LoVo (cell line): Measurements from ENCODE around the gene GGA2.
"Not testable (repeated sequence)": the region's sequence is repeated elsewhere in the genome, so short reads cannot be mapped to it uniquely, and the experiment has no call there.

Source experiments
- DNase-seq: peaks from one replicate; pipeline ENCODE4 v3.0.0-alpha.2; 2016; ENCODE audit warnings: low spot score

The GGA2 gene

GRCh38 chr16:23510164-23510914 lies at the start of gene GGA2:
GGA2 (minus strand) TSS chr16:23510494; CDS start chr16:23510411, 83 bp downstream.
- DNase-seq: peak; percentile 85

DNA sequence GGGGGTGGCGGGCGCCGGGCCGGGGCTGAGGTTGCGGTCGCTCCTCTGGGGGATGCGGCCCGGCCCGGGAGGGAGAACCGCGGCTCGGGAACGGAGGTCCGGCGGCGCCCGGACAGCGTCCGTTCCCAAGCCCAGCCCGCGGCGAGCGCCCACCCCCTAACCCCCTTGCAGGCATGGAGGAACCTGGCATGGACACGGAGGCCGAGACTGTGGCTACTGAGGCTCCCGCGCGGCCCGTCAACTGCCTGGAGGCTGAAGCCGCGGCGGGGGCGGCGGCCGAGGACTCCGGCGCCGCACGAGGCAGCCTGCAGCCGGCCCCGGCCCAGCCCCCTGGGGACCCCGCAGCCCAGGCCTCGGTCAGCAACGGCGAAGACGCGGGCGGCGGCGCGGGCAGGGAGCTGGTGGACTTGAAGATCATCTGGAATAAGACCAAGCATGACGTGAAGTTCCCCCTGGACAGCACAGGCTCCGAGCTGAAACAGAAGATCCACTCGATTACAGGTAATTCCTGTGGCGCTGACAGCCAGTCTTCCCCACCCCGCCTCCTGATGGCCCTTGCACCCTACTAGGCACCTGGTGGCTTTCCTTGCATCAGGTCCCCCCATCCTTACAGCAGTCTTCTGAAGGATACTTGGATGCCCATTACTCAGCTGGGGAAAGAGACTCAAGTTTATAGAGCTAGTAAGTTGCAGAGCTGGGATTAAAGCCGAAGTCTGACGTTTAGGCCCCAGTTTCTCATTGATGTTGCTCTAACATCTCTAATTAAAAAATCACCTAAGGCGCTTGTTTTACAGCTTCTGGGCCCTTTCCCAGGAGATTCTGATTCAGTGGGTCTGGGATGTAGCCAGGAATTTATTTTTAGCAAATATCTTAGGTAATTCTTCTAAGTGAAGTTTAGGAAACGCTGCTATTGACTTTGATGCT lies 47.7 kb upstream of the GGA2 start:
- DNase-seq: peak; percentile 5

GRCh38 chr16:23556881-23557778 lies 46.8 kb upstream of the GGA2 start, which contains the start of the genes EARS2 and UBFD1:
EARS2 (minus strand) TSS chr16:23557350; CDS start chr16:23557343, 7 bp downstream.
UBFD1 (plus strand) TSS chr16:23557727; CDS start chr16:23557743, 16 bp downstream.
- peak; percentile 97 for DNase-seq

GRCh38 chr16:23554536-23554935 lies 44.2 kb upstream of the GGA2 start:
- DNase-seq: no peak

DNA sequence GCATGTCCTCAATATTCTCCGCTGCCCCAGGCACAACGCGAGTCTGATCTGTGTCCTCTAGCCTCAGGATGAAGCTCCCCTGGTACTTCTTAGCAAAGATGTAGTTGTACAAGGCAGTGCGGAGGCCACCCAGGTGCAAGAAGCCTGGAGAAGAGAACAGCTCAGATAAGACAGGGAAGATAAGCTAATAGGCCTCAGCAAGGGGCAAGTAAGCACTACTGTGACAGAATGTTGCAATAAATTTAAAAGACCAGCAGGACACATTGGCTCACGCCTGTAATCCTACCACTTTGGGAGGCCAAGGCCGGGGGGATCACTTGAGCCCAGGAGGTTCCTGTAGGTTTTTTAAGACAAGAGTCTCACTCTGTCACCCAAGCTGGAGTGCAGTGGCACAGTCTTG lies 41.9 kb upstream of the GGA2 start:
- no peak for DNase-seq

GRCh38 chr16:23549938-23550337 lies 39.6 kb upstream of the GGA2 start:
- no peak for DNase-seq

DNA sequence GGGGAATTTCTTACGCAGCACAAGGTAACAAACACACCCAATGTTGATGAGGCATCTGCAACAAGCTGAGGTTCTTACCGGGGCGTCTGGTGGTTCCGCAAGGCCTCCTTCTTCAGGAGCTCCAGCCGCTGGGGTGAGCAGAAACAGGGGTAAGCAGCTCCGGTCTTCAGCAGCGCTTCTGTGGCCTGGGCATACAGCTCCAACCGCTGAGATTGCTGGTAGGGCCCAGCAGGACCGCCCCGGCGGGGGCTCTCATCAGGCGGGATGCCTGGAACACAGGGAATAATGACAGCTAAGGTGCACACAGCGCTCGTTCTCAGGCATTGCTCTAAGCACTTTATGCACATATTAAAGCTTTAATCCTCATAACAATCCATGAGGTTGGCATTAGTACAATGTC lies 34.1 kb upstream of the GGA2 start:
- no peak for DNase-seq

- not testable (repeated sequence) for DNase-seq
Measured at GRCh38 chr16:23540817-23541178, 30.5 kb upstream of the GGA2 start.

- no peak for DNase-seq
Measured at GRCh38 chr16:23539984-23540816, 29.9 kb upstream of the GGA2 start.

GRCh38 chr16:23538919-23539278 lies 28.6 kb upstream of the GGA2 start:
- DNase-seq: no peak

- DNase-seq: no peak
Measured at GRCh38 chr16:23537390-23537789, 27.1 kb upstream of the GGA2 start.

DNA sequence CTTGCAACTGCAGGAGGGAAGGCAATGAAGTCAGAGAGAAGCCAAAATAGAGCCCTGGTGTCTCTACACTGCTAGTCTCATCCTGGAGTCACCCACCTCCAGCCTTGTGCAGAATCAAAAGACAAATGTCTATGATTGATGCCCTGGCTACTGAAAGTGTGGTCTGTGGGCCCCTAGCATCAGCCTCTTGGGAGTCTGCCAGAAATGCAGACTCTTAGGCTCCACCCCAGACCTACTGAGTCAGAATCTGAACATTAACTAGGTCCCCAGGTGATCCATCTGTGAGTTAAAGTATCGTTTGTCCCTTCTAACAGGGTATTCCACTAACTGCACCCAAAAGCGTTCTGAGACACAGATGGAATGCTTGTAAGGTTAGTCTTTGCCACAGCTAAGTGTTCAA lies 25.6 kb upstream of the GGA2 start:
- no peak for DNase-seq

- no peak for DNase-seq
Measured at GRCh38 chr16:23534868-23535860, 24.9 kb upstream of the GGA2 start.

- DNase-seq: no peak
Measured at GRCh38 chr16:23532448-23532847, 22.2 kb upstream of the GGA2 start.

DNA sequence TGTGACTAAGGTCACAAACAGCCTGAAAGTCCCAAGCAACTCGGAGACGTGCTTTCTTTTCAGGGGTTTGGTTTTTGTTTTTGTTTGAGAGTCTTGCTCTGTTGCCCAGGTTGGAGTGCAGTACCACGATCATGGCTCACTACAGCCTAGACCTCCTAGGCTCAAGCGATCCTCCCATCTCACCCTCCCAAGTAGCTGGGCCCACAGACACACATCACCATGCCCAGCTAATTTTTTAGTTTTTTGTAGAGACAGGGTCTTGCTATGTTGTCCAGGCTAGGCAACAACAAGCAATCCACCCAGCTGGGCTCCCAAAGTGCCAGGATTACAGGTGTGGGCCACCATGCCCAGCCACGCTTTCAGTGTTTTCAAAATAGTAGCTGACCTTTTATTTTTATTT lies 19.8 kb upstream of the GGA2 start:
- no peak for DNase-seq

DNA sequence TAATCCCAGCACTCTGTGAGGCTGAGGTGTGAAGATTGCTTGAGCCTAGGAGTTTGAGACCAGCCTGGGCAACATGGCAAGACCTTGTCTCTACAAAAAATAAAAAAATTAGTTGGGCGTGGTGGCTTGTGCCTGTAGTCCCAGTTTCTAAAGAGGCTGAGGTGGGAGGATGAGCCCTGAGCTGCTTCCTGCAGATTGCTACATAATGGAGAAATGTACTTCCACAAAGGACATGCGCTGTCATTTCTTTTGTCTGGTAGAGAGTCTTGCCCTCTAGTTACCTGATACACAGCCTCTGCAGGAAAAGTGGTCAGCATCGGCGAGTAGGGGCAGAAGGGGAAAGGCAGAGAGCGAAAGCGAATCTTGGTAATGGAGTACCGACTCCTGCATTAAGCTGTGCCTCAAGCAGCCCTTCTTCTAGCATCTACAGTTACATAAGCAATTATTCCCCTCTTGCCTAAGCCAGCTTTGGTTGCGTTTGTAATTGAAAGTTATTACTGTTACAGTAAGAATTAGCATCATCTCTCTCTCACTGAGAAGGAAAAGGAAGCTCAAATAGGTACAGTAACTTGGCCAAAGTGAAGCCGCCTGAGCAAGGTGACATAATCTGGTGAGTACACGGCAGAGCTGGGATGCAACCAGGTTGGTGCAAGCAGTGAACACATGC lies 18.5 kb upstream of the GGA2 start:
- no peak for DNase-seq

DNA sequence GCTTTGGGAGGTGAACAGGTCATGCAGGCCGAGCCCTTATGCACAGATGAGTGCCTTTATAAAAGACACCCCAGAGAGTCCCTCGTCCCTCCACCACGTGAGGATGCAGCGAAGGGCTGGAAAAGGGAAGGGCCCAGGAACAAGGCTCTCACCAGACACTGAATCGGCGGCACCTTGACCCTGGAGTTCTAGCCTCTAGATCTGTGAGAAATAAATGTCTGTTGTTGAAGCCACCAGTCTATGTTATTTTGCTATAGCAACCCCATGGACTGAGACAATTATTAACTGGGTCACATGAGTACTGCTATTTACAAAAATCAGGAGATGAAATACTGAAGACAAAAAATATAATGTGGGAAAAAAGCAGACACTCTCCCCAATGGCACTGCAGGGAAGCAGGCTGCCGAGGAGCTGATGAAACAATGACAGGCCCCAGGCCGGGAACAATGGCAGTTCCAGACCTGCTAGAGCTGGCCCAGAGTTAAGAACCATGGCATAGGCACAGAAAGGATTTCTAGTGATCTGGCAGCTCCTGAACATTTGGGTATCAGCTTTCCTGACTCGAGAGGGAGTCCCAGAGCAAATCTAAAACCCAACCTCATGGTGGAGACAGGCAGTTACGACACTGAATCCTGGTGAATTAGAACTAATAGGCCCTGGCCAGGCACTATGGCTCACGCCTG lies 17.8 kb upstream of the GGA2 start:
- no peak for DNase-seq

- no peak for DNase-seq
Measured at GRCh38 chr16:23524886-23525285, 14.6 kb upstream of the GGA2 start.
